Fibroblast of gingiva (primary cell): ENCODE results near the gene CHERP.
A peak's percentile ranks its signal among the peaks of the same experiment; 100 is the strongest.
"Not testable (repeated sequence)": the region's sequence is repeated elsewhere in the genome, so short reads cannot be mapped to it uniquely, and the experiment has no call there.

Experiments
- DNase-seq: peaks from one replicate; pipeline ENCODE4 v3.0.0-alpha.2; 2011; ENCODE audit warnings: low read depth

Gene CHERP

GRCh38 chr19:16520074-16520973 is 21.9 kb downstream of the CHERP start:
- no peak for DNase-seq

DNA sequence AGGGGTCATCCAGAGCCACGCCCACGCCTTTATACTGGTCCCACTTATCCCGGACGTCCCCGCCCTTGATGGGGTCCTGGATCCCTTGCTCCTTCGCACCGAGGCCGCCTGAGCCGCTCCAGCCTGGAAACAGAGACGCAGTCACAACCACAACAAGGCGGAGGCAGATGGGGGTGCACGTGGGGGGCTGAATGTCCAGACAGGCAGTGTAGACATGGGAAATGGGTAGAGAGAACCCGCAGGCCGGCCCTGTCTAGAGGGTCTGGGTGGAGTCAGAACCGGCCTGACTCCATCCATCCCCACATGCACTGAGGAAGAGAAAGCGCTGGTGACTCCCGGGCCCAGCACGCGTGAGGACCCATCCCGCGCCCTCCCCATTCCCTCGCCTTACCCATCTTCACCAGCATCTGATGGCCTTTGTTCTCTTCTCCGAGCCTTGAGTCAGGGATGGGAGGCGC is 23.0 kb downstream of the CHERP start:
- DNase-seq = no peak

DNA sequence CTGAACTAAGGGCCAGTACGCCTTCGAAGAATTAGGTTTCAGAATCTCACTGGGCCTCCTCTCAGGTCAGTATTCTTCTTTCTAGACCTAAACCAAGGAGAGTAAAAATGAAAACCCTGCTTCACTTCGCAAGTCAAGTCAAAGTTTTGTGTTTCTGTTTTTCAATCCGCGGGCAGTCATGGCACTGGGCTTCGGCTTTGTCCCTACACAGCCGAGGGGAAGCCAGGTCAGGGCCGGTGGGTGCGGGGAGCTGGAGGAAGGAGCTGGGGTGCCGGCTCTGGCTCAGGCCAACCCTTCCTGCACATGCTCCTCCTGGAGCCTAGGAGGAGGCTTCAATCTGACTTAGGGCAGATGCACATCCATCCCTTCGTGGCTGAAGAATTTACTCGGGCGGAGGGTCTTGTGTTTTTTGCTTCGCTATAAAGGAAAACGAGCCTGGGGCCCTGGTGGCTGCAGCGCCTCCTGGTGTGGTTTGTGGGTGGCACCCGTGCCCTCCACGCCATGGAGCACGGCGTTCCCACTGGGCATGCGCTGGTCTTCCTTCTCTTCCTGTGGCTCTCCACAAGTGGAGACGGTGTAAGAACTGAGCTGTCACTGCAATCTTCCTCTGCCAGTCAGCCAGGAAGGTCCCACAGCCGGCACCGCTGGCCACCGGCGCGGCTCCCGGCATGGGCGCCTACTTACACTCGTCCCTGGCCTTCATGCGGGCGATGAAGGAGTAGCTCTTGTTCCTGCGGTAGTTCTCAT is 23.6 kb downstream of the CHERP start:
- no peak for DNase-seq

- no peak for DNase-seq
Measured at GRCh38 chr19:16518061-16518460, 24.2 kb downstream of the CHERP start.

DNA sequence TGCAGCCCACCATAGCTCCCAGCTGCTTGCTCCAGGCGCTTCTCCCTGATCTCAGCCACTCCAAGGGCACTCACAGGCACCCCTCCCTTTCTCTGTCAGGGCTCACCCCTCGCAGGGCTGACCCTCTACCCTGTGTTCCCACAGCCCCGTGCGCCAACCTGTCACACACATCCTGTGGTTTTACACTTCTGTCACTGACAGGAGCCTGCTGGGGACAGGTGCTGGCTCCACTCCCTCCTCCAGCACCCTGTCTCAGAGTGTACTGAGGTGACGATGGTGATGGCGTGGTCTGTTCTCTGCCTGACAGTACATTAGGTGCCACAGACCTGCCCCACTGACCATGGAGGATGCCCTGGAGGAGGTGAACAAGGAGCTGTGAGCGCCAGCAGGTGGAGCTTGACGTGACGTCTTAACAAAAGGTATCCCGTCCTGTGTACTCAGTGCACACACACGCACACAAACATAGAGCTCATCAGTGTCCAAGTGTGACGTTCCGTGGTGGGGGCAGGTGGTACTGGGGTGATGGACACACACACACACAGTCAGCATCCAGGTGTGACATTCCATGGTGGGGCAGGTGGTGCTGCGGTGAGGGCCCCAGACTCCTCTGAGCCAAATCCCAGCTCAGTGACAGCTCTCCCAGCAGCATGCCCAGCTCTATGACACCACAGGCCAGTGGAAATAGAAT is 25.2 kb downstream of the CHERP start:
- DNase-seq = no peak

DNA sequence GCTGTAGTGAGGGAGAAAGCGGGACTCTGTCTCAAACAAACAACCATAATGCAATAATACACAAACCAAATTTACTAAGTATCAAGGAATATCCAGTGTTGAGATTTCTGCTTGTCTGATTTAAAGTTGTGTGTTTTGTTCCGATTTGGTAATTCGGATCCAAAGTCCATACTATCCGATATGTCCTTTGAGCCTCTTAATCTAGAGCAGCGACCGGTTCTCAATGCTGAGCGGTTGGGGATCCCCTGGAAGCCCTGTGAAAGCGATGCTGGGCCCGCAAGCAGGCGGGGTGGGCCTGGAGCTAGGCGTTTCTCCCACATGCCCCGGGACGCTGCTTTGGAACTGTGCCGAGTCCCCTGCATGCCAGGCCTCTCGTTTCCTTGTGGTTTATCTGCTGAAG is 25.9 kb downstream of the CHERP start:
- DNase-seq = no peak

GRCh38 chr19:16514383-16515019 is 27.7 kb downstream of the CHERP start:
- no peak for DNase-seq

GRCh38 chr19:16512611-16513010 is 29.6 kb downstream of the CHERP start:
- not testable (repeated sequence) for DNase-seq

GRCh38 chr19:16509141-16510061 is 32.8 kb downstream of the CHERP start:
- DNase-seq = peak; percentile 77

DNA sequence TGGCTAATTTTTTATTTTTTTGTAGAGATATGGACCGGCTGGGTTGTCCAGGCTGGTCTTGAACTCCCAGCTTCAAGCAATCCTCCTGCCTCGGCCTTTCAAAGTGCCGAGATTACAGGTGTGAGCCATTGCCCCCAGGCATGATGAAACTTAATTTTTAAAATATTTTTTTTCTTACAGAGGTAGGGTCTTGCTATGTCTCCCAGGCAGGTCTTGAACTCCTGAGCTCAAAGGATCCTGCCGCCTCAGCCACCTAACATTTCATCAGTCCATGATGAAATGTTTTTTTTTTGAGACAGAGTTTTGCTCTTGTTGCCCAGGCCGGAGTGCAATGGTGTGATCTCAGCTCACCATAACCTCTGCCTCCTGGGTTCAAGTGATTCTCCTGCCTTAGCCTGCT is 33.7 kb downstream of the CHERP start:
- no peak for DNase-seq

- no peak for DNase-seq
Measured at GRCh38 chr19:16506961-16507360, 35.3 kb downstream of the CHERP start.

DNA sequence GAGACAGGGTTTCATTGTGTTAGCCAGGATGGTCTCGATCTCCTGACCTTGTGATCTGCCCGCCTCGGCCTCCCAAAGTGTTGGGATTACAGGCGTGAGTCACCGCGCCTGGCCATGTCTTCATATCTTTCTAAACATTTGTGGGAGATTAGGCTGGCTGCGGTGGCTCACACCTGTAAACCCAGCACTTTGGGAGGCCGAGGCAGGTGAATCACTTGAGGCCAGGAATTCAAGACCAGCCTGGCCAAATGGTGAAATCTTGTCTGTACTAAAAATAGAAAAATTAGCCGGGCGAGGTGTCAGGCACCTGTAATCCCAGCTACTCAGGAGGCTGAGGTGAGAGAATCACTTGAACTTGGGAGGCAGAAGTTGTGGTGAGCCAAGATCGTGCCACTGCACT is 36.1 kb downstream of the CHERP start:
- not testable (repeated sequence) for DNase-seq

DNA sequence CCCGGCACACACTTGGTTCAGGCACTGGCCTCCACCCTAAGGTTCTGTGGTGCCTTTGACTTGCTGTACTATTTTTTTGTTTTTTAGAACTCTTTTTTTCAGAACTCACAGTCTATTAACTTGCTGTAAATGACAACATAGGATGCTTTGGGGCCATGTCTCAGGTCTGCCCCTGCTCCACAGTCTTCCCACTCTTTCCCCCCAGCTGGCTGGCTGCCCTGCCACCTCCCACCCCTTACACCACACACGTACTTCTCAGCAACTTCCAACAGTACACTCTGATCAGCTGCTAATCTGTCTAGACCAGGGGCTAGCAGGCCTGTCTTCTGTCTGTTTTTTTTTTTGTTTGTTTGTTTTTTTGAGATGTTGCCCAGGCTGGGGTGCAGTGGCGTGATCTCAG is 38.0 kb downstream of the CHERP start:
- no peak for DNase-seq

DNA sequence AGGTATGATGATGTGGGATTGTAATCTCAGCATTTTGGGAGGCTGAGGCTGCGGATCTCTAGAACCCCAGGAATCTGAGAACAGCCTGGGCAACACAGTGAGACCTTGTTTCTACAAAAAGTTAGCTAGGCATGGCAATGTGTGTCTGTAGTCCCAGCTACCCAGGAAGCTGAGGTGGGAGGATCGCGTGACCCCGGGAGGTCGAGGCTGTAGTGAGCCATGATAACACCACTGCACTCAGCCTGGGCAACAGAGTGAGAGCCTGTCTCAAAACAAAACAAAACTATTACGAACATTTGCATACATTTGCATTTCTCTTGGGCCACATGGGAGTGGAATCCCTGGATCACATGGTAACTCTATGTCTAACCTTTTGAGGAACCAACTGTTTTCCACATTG is 44.4 kb downstream of the CHERP start:
- DNase-seq = no peak

DNA sequence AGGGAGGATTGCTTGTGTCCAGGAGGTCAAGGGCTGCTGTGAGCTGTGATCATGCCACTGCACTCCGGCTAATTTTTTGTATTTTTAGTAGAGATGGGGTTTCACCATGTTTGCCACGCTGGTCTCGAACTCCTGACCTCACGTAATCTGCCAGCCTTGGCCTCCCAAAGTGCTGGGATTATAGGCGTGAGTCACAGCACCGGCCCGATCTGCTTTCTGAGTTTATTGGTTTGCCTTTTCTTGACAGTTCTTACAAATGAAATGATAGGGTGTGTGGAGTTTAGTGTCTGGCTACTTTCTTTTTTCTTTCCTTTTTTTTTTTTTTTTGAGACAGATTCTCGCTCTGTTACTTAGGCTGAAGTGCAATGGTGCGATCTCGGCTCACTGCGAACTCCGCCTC is 45.2 kb downstream of the CHERP start:
- no peak for DNase-seq

- peak; percentile 54 for DNase-seq
Measured at GRCh38 chr19:16496613-16496983, 45.6 kb downstream of the CHERP start.

DNA sequence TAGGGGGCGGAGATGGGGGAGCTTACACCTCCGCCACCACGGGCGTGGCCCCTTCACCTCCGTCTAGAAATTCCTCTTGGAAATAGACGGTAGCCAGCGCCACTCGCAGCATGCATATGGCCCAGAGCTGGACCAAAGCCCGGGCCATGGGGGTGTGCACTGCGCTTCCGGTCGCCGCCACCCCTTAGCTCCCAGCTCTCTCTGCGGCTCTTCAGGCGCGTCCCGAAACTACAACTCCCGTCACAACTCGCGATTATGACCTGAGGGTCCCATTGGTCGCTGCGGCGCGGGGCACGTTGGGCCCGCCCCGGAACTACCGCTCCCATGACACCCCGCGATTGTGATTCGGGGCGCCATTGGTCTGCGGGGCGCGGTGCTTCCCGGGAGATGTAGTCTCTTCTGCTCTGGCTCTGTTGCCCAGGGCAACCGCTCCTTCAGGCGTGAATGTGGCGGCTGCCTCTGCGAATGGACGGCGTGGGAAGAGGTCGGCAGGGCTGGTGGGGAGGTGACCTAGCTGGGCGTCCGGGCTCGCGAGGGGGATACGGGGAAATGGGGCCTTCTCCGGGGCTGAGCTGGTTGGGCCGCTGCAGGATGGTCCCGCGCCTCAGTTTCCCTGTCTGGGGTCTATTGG is 46.1 kb downstream of the CHERP start, which contains the start of the genes C19orf44 and CALR3:
C19orf44 (plus strand) TSS at position 413 of the 631 bp plus-strand sequence. CDS start 4,399 bp downstream, outside the sequence.
CALR3 (minus strand) TSS at position 186 of the 631 bp plus-strand sequence; CDS start at position 148, 38 bp downstream.
- DNase-seq = peak; percentile 99

DNA sequence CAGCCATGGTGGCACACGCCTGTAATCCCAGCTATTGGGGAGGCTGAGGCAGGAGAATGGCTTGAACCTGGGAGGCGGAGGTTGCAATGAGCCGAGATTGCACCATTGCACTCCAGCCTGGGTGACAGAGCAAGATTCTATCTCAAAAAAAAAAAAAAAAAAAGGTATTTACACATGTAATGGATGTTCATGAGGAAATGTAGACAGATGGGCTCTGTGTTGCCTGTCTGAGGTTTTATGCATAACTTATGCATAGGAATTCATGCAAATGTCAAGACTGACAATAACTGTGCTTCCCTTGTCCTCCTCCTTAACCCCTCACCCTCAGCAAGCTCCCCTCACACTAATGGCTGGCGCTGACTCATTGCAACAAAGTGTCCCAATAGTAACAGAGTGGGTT is 55.8 kb downstream of the CHERP start:
- DNase-seq = peak; percentile 16

GRCh38 chr19:16482745-16483144 is 59.5 kb downstream of the CHERP start:
- DNase-seq = no peak

- DNase-seq = no peak
Measured at GRCh38 chr19:16477311-16477710, 64.9 kb downstream of the CHERP start.
